DND-41 (cell line): Measurements from ENCODE around the gene HLA-DQA2.

Source experiments
- EZH2 ChIP-seq: IDR thresholded peaks from 3 replicates; pipeline ENCODE4 v1.6.1; 2012; ENCODE audit warnings: borderline replicate concordance, low read depth, mild to moderate bottlenecking, moderate library complexity, low read length, inconsistent platforms; ENCODE audit not compliant: severe bottlenecking
- TF ChIP-seq, protein P1 (sequence below): IDR thresholded peaks from 2 replicates; pipeline ENCODE4 v1.5.1; 2012; ENCODE audit warnings: borderline replicate concordance, low read length, moderate library complexity, mild to moderate bottlenecking; ENCODE audit not compliant: poor library complexity, severe bottlenecking; ENCODE audit errors: extremely low read depth

- TF ChIP-seq, protein P1, sequence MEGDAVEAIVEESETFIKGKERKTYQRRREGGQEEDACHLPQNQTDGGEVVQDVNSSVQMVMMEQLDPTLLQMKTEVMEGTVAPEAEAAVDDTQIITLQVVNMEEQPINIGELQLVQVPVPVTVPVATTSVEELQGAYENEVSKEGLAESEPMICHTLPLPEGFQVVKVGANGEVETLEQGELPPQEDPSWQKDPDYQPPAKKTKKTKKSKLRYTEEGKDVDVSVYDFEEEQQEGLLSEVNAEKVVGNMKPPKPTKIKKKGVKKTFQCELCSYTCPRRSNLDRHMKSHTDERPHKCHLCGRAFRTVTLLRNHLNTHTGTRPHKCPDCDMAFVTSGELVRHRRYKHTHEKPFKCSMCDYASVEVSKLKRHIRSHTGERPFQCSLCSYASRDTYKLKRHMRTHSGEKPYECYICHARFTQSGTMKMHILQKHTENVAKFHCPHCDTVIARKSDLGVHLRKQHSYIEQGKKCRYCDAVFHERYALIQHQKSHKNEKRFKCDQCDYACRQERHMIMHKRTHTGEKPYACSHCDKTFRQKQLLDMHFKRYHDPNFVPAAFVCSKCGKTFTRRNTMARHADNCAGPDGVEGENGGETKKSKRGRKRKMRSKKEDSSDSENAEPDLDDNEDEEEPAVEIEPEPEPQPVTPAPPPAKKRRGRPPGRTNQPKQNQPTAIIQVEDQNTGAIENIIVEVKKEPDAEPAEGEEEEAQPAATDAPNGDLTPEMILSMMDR = no peak
- TF ChIP-seq EZH2 = no peak
Observed at GRCh38 chr6:32761072-32761471, 19.9 kb downstream of the HLA-DQA2 start.
